Measurements from ENCODE around the gene OXGR1. TPM values are rescaled to one million over a fixed set of nuclear protein-coding genes. Genes with fewer than 3 reads are reported as not detected.
A peak's percentile ranks its signal among the peaks of the same experiment; 100 is the strongest.
"Not testable (repeated sequence)": the region's sequence is repeated elsewhere in the genome, so short reads cannot be mapped to it uniquely, and the experiment has no call there.

Gene OXGR1
- total RNA-seq, 4 donors from 2014 or later = 3.8 to 19.5 (median 8.7) TPM

DNA sequence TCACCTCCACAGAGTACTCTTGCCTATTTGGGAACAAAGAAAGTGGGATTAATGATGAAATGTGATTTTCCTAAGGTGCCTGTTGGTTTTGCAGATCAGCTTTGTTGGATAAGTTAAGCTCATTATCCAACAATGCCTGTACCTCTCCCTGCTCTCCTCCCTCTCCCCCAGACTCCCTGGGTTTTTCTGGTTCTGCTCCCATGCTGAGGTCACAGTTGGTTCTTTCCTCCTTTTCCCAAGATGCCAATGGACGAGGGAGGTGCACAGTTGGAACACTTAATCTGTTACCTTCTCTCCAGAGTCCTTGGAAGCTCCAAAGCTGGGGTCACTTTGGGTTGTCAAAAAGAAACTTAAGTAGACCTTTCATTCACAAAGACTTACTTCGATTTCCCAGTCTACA, 1.6 kb downstream of the OXGR1 start:
- Histone ChIP-seq H3K36me3 (no peaks in the 10 kb centered on the region), H3K9me3 (no peaks in the 10 kb centered on the region), H3K4me1 (peaks cover 15% of the 10 kb centered on the region), H3K27me3 (peaks cover 10% of the 10 kb centered on the region), H3K4me3 (no peak overlapping the region), H3K27ac (no peak overlapping the region)
- TF ChIP-seq POLR2AphosphoS5 (IDR thresholded peaks at IDR 0.05) = no peak
- no peak for TF ChIP-seq EP300 (IDR thresholded peaks at IDR 0.05)
- no peak for TF ChIP-seq POLR2A (IDR thresholded peaks at IDR 0.05)
- TF ChIP-seq, protein P1, sequence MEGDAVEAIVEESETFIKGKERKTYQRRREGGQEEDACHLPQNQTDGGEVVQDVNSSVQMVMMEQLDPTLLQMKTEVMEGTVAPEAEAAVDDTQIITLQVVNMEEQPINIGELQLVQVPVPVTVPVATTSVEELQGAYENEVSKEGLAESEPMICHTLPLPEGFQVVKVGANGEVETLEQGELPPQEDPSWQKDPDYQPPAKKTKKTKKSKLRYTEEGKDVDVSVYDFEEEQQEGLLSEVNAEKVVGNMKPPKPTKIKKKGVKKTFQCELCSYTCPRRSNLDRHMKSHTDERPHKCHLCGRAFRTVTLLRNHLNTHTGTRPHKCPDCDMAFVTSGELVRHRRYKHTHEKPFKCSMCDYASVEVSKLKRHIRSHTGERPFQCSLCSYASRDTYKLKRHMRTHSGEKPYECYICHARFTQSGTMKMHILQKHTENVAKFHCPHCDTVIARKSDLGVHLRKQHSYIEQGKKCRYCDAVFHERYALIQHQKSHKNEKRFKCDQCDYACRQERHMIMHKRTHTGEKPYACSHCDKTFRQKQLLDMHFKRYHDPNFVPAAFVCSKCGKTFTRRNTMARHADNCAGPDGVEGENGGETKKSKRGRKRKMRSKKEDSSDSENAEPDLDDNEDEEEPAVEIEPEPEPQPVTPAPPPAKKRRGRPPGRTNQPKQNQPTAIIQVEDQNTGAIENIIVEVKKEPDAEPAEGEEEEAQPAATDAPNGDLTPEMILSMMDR (IDR thresholded peaks at IDR 0.05) = no peak
- no peak for DNase-seq (ENCODE audit: low spot score in 2 of 2)
- WGBS = 90% methylated on average over 2 of the region's 2 CpGs

DNA sequence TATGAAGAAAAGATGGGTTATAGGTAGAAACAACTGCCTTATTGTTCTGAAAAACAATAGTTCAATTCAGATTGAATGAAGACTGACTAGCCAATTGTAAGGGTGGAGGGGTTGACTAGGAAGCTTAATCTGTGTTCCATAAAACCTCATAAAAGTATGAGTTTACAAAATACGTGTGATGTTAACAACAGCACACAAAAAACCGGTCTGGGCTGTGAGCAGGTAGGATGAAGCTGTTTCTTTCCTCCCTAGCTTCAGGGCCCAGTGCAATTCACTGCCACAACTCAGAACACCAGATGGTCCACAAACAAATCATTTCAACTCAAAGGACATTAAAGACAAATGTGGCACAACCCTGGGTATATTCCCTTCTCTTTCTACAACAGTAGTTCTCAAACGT, 3.2 kb downstream of the OXGR1 start:
- Histone ChIP-seq H3K27ac (peak overlapping the region; percentile 23), H3K4me1 (peaks cover 15% of the 10 kb centered on the region), H3K36me3 (no peaks in the 10 kb centered on the region), H3K4me3 (no peak overlapping the region), H3K9me3 (no peaks in the 10 kb centered on the region), H3K27me3 (peaks cover 10% of the 10 kb centered on the region)
- TF ChIP-seq EP300 (IDR thresholded peaks at IDR 0.05) (no peak), POLR2AphosphoS5 (IDR thresholded peaks at IDR 0.05) (no peak), POLR2A (IDR thresholded peaks at IDR 0.05) (no peak)
- TF ChIP-seq, protein P1 (IDR thresholded peaks at IDR 0.05) = no peak
- no peak for DNase-seq (ENCODE audit: low spot score in 2 of 2)
- WGBS = 51% methylated on average over 3 of the region's 3 CpGs

DNA sequence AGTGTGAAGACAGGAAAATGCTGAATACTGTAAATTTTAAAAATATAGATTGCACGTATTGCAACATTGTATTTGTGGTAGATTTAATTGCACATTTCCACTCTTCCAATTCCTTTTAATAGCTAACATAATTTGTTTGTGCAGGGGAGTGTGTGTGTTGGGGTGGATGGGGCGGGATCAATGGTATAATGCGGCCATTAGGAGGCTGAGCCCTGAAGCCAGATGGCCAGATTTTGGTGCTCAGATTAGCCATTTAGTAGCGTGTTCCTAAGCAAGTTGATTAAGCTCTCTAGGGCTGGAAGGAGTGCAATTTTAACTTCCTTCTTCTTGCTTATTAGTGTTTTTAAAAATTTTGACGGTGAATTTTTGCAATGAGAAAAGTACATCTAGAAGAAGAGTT, 5.8 kb downstream of the OXGR1 start:
- no peaks in the 10 kb centered on the region for H3K27me3 ChIP-seq
- 88% methylated on average over 5 of the region's 5 CpGs for WGBS
- H3K9me3 ChIP-seq = no peaks in the 10 kb centered on the region
- no peak overlapping the region for H3K4me3 ChIP-seq
- H3K36me3 ChIP-seq = no peaks in the 10 kb centered on the region
- no peak overlapping the region for H3K27ac ChIP-seq
- peaks cover 18% of the 10 kb centered on the region for H3K4me1 ChIP-seq
- no peak for DNase-seq (ENCODE audit: low spot score in 2 of 2)
- TF ChIP-seq POLR2AphosphoS5 (IDR thresholded peaks at IDR 0.05) = no peak
- TF ChIP-seq, protein P1 (IDR thresholded peaks at IDR 0.05) = no peak
- TF ChIP-seq POLR2A (IDR thresholded peaks at IDR 0.05) = no peak
- no peak for TF ChIP-seq EP300 (IDR thresholded peaks at IDR 0.05)

DNA sequence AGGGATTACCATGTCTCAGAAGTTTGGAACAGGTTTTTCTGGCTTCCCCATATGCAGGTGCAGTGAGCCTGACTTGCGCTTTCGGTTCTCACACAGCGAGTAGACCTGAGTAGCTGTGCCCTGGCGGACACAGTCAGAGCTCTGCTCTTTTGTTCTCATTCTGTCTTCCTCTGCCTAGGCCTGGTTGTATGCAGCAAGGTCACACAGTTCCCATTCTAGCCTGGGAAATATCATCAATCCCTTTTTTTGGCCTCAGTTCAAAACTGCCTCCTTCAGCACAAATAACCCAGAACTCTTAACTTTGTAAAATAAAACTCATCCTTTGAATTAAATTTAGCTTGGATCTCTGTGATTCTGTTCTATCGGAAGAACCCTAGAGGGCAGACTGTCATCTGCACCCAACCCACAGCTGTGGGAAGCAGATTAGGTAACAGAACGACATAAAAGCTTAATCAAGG, 10.2 kb downstream of the OXGR1 start:
- H3K27ac ChIP-seq = peak overlapping the region; percentile 55
- TF ChIP-seq POLR2AphosphoS5 (IDR thresholded peaks at IDR 0.05) (no peak), POLR2A (IDR thresholded peaks at IDR 0.05) (no peak), EP300 (IDR thresholded peaks at IDR 0.05) (no peak)
- TF ChIP-seq, protein P1 (IDR thresholded peaks at IDR 0.05) = peak in 1 of 2 donors; percentile 44
- no peaks in the 10 kb centered on the region for H3K36me3 ChIP-seq
- peak overlapping the region; percentile 30 for H3K4me3 ChIP-seq
- no peaks in the 10 kb centered on the region for H3K27me3 ChIP-seq
- WGBS = 23% methylated on average over 6 of the region's 6 CpGs
- H3K4me1 ChIP-seq = peaks cover 28% of the 10 kb centered on the region
- no peak for DNase-seq (ENCODE audit: low spot score in 2 of 2)
- no peaks in the 10 kb centered on the region for H3K9me3 ChIP-seq

DNA sequence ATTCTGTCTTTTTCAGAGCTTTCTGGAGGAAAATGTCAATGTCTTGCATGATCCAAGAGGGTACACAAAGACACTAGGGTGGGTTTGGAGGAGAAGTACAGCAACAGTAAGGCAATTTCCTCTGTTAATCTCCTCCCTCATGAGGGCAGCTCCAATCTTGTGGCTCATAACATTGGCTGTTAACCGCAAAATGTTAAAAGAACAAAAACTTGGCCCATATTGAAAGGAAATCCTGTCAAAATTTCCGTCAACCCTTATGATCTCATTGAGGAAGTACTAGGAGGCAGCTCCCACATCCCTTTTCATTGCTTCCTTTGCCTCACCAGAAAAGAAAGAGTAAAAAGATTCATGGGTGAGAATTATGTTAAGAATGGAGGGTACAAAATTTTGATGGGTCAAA, 11.6 kb downstream of the OXGR1 start:
- DNase-seq (ENCODE audit: low spot score in 2 of 2) = no peak

DNA sequence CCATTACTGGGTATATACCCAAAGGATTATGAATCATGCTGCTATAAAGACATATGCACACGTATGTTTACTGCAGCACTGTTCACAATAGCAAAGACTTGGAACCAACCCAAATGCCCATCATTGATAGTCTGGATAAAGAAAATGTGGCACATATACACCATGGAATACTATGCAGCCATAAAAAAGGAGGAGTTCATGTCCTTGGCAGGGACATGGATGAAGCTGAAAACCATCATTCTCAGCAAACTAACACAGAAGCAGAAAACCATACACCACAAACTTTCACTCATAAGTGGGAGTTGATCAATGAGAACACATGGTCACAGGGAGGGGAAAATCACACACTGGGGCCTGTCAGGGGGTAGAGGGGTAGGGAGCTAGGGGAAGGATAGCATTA, 14.4 kb downstream of the OXGR1 start:
- DNase-seq (ENCODE audit: low spot score in 2 of 2); H3K27ac ChIP-seq; H3K4me3 ChIP-seq; H3K9me3 ChIP-seq; H3K27me3 ChIP-seq; H3K36me3 ChIP-seq: not testable (repeated sequence)
- H3K4me1 ChIP-seq = peaks cover 26% of the 10 kb centered on the region
- WGBS = 84% methylated on average over 1 of the region's 1 CpG

More for the DNA sequence above, 11.6 kb downstream of the OXGR1 start:
- H3K4me1 ChIP-seq = peaks cover 28% of the 10 kb centered on the region
- H3K27ac ChIP-seq = peak overlapping the region; percentile 55
- H3K27me3 ChIP-seq = no peaks in the 10 kb centered on the region
- H3K36me3 ChIP-seq = no peaks in the 10 kb centered on the region
- TF ChIP-seq, protein P1 (IDR thresholded peaks at IDR 0.05) = no peak
- TF ChIP-seq POLR2A (IDR thresholded peaks at IDR 0.05) (no peak), POLR2AphosphoS5 (IDR thresholded peaks at IDR 0.05) (no peak), EP300 (IDR thresholded peaks at IDR 0.05) (no peak)
- H3K4me3 ChIP-seq = no peak overlapping the region
- 25% methylated on average over 2 of the region's 2 CpGs for WGBS
- no peaks in the 10 kb centered on the region for H3K9me3 ChIP-seq

All from suprapubic skin (tissue), 4 donors.